Measurements from ENCODE around the gene PKNOX2. TPM values are rescaled to one million over a fixed set of nuclear protein-coding genes. Genes with fewer than 3 reads are reported as not detected.

PKNOX2 gene
- polyA plus RNA-seq, 2 of the 4 experiments (the other 2 are of a cell fraction): not detected

- Histone ChIP-seq H3K4me2 (no peak overlapping the region), H3K4me1 (no peaks in the 10 kb centered on the region), H3K4me3 (no peak overlapping the region), H3K27ac (no peak overlapping the region), H3K9me3 (no peaks in the 10 kb centered on the region)
- WGBS (ENCODE audit: missing lambda C conversion rate): 72% methylated on average over 17 of the region's 19 CpGs
- DNase-seq (ENCODE audit: low read depth in 1 of 2, low spot score in 1 of 2): no peak
- ChIA-PET POLR2A (no interaction called here), CTCF (interaction anchor here (0.6 to 2.2 kb wide), 3 partner anchors 14 to 290 kb away, joined by 3 to 5 read pairs (median 4); no protein-coding TSS in a partner anchor)
- TF ChIP-seq HDAC2 (IDR thresholded peaks at IDR 0.05) (no peak), HOXB5 (CRISPR knock-in tag; IDR thresholded peaks at IDR 0.05) (no peak), MYC (IDR thresholded peaks at IDR 0.05; ENCODE audit: borderline replicate concordance, low read length) (no peak), EP300 (IDR thresholded peaks at IDR 0.05) (no peak), JUNB (IDR thresholded peaks at IDR 0.05) (no peak), CBX2 (IDR thresholded peaks at IDR 0.05; ENCODE audit: borderline replicate concordance, low read depth) (no peak), CHD2 (IDR thresholded peaks at IDR 0.05; ENCODE audit: low read length, partially characterized antibody) (no peak), REST (IDR thresholded peaks at IDR 0.05) (no peak), GATA3 (IDR thresholded peaks at IDR 0.05; ENCODE audit: borderline replicate concordance) (no peak), CEBPB (IDR thresholded peaks at IDR 0.05) (no peak), ATOH8 (CRISPR knock-in tag; IDR thresholded peaks at IDR 0.05; ENCODE audit: low read depth) (no peak), BHLHE40 (IDR thresholded peaks at IDR 0.05; ENCODE audit: low read depth, low read length) (no peak), RARB (CRISPR knock-in tag; IDR thresholded peaks at IDR 0.05) (no peak), NPAS2 (CRISPR knock-in tag; IDR thresholded peaks at IDR 0.05; ENCODE audit: borderline replicate concordance) (no peak)
- TF ChIP-seq, protein P1, sequence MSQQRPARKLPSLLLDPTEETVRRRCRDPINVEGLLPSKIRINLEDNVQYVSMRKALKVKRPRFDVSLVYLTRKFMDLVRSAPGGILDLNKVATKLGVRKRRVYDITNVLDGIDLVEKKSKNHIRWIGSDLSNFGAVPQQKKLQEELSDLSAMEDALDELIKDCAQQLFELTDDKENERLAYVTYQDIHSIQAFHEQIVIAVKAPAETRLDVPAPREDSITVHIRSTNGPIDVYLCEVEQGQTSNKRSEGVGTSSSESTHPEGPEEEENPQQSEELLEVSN (IDR thresholded peaks at IDR 0.05; ENCODE audit: borderline replicate concordance, low read depth): no peak
- ATAC-seq: no peak
- no peak for FAIRE-seq
Measured at GRCh38 chr11:125389339-125390166, 225.0 kb downstream of the PKNOX2 start.

- no peak overlapping the region for H3K27ac ChIP-seq
- TF ChIP-seq ZC3H11A (IDR thresholded peaks at IDR 0.05): no peak
- no peak for TF ChIP-seq MAZ (IDR thresholded peaks at IDR 0.05; ENCODE audit: borderline replicate concordance, low read depth, low read length)
- TF ChIP-seq ESRRA (IDR thresholded peaks at IDR 0.05; ENCODE audit: borderline replicate concordance, low read length): no peak
- no peak for TF ChIP-seq HOXA7 (CRISPR knock-in tag; IDR thresholded peaks at IDR 0.05)
- no peak for TF ChIP-seq GATA3 (IDR thresholded peaks at IDR 0.05; ENCODE audit: borderline replicate concordance)
- no peak for TF ChIP-seq FOSB (CRISPR knock-in tag; IDR thresholded peaks at IDR 0.05)
- no peak for TF ChIP-seq MYC (IDR thresholded peaks at IDR 0.05; ENCODE audit: borderline replicate concordance, low read length)
- TF ChIP-seq NR3C1 (IDR thresholded peaks at IDR 0.05): no peak
- TF ChIP-seq SREBF2 (IDR thresholded peaks at IDR 0.05): no peak
- CTCF ChIA-PET: no interaction called here
- H3K4me1 ChIP-seq: no peaks in the 10 kb centered on the region
- DNase-seq (ENCODE audit: low read depth in 1 of 2, low spot score in 1 of 2): no peak
- FAIRE-seq: no peak
- no peaks in the 10 kb centered on the region for H3K9me3 ChIP-seq
- no peak overlapping the region for H3K4me3 ChIP-seq
- no peak for ATAC-seq
- no peak overlapping the region for H3K4me2 ChIP-seq
- 20% methylated on average over 5 of the region's 5 CpGs for WGBS (ENCODE audit: missing lambda C conversion rate)
- POLR2A ChIA-PET: no interaction called here
Measured at GRCh38 chr11:125390946-125391345, 226.4 kb downstream of the PKNOX2 start.

Data from A549 (cell line).